ENCODE measurements around the gene PHF23. TPM values are rescaled to one million over a fixed set of nuclear protein-coding genes. Genes with fewer than 3 reads are reported as not detected.

The PHF23 gene
- total RNA-seq, 1 experiment from 2014 or later: 45.8 TPM

GRCh38 chr17:7263801-7264078 lies 24.5 kb upstream of the PHF23 start (continued):
- TF ChIP-seq FOXP4 (CRISPR knock-in tag; IDR thresholded peaks at IDR 0.05) (no peak), E2F5 (CRISPR knock-in tag; IDR thresholded peaks at IDR 0.05) (no peak), CTCF (IDR thresholded peaks at IDR 0.05) (no peak), SMAD4 (CRISPR knock-in tag; IDR thresholded peaks at IDR 0.05) (no peak), ZMAT4 (CRISPR knock-in tag; IDR thresholded peaks at IDR 0.05) (no peak)

- ChIA-PET POLR2A (interaction anchor here (0.6 to 1.3 kb wide), 7 partner anchors 17 to 141 kb away, joined by 3 to 6 read pairs (median 3); partner anchors contain the start of genes ACADVL, DLG4, GABARAP and NEURL4), CTCF (interaction anchor here (0.8 to 4.8 kb wide), 4 partner anchors 18 to 93 kb away, joined by 3 to 23 read pairs (median 6); partner anchors contain the start of gene SLC2A4)
- no peaks in the 10 kb centered on the region for H3K9me3 Mint-ChIP-seq
- ATAC-seq (peak; percentile 65), DNase-seq (ENCODE audit: low spot score) (peak; percentile 93)
- H3K4me1 Mint-ChIP-seq: peaks cover 26% of the 10 kb centered on the region
- H3K4me3 Mint-ChIP-seq: peak overlapping the region; percentile 98
- no peaks in the 10 kb centered on the region for H3K27me3 Mint-ChIP-seq (ENCODE audit: low read depth)
- peak overlapping the region; percentile 100 for H3K27ac Mint-ChIP-seq
- H3K36me3 Mint-ChIP-seq: peaks cover 5% of the 10 kb centered on the region
- TF ChIP-seq PRDM15 (CRISPR knock-in tag; IDR thresholded peaks at IDR 0.05): peak; percentile 36; the same call in 1 of the 2 replicates
- no peak for TF ChIP-seq JAZF1 (CRISPR knock-in tag; IDR thresholded peaks at IDR 0.05)
- 0 out of 2 replicates have a peak, but pooled peaks have one; percentile 42 for TF ChIP-seq IRF1 (CRISPR knock-in tag; IDR thresholded peaks at IDR 0.05)
- no peak for TF ChIP-seq FOXJ3 (CRISPR knock-in tag; IDR thresholded peaks at IDR 0.05; ENCODE audit: borderline replicate concordance)
- peak; percentile 48; the same call in 1 of the 2 replicates for TF ChIP-seq FOXK1 (CRISPR knock-in tag; IDR thresholded peaks at IDR 0.05)
- peak; percentile 90 for TF ChIP-seq ZNF281 (CRISPR knock-in tag; IDR thresholded peaks at IDR 0.05)
- TF ChIP-seq ARID4B (CRISPR knock-in tag; IDR thresholded peaks at IDR 0.05; ENCODE audit: borderline replicate concordance): 0 out of 2 replicates have a peak, but pooled peaks have one; percentile 69
- no peak for TF ChIP-seq MAX (CRISPR knock-in tag; IDR thresholded peaks at IDR 0.05)
Measured at GRCh38 chr17:7262935-7263800, 23.9 kb upstream of the PHF23 start.
